HG02981 (cell line): ENCODE data around the gene JARID2.

ENCODE experiments used
- ATAC-seq: cut with Tn5 transposase; IDR thresholded peaks from one replicate; pipeline ENCODE4 v1.9.1; 2021; ENCODE audit warnings: mild to moderate bottlenecking, moderate library complexity; ENCODE audit not compliant: unreplicated experiment

Gene JARID2

DNA sequence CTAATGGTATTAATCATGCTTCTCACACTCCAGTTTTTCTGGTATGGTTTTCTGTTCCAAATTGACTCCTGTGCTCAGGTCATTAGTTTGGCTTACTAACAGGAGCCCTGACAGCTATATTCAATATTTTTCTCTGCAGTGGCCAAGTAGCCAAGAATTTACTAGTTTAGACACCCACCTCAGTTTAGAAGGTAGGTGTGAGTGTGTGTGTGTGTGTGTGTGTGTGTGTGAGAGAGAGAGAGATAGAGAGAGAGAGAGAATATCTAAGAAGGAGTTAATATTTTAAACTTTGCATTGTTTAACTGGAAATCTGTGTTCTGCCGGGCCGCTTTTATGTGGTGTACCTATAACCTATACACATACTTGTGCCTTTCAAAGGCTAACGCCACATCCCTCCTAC lies 18.5 kb downstream of the JARID2 start:
- no peak for ATAC-seq

GRCh38 chr6:15264902-15265761 lies 19.3 kb downstream of the JARID2 start:
- no peak for ATAC-seq

DNA sequence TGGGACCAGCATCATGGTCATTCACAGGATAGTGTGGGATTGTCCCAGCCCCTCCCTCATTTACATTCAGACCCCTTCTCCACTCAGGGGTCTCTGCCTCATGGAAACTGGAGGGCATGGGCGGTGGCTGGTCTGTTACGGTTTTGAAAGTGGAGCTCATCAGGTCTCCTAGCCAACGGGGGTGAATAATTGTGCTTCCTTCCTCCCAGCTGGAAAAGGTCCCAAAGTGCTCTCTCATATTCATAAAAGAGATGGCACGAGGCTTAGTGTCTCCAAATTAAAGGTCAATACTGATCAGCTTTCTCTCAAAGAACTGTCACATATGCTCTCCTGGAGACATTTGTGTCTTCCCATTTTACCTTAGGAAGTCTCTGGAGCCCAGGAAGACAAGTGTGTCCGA lies 19.9 kb downstream of the JARID2 start:
- no peak for ATAC-seq

GRCh38 chr6:15266423-15266996 lies 20.6 kb downstream of the JARID2 start:
- peak; percentile 52 for ATAC-seq

DNA sequence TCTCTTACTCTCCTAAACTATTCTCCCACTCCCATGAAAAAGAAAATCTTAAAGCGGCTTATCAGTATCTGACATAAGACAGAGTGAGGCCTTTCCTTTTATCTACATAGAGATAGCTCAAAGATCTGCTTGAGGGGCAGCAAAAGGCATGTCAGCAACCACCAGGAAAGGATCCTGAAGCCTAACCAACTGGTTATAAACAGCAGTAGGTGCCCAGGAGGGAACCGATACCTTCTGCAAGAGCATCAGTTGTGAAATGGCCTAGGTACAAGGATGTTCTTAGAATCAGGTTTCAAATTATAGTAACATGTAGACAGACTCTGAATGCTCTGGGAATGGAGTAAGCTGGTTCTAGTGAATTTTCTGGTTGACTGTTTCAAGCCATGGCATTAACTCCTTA lies 21.4 kb downstream of the JARID2 start:
- ATAC-seq = no peak

- no peak for ATAC-seq
Observed at GRCh38 chr6:15268137-15268908, 22.5 kb downstream of the JARID2 start.

DNA sequence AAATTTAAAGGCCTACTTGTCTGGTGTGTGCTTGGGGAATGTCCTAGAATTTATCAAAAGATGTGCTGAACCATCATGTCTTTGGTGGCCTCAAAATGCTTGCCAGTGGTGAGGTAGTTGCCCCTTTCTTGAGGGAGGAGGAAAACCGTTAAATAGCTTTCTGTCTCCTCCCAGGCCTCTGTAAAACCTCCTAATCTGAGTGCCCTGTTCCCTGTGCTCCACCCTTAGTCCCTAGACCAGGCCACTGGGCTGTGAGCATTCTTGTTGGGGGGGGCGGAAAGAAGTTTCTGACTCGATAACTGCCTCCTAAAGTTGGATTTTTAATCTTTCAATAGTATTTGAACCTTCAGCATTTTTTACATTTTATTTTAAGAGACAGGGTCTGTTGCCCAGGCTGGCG lies 23.1 kb downstream of the JARID2 start:
- ATAC-seq = no peak

DNA sequence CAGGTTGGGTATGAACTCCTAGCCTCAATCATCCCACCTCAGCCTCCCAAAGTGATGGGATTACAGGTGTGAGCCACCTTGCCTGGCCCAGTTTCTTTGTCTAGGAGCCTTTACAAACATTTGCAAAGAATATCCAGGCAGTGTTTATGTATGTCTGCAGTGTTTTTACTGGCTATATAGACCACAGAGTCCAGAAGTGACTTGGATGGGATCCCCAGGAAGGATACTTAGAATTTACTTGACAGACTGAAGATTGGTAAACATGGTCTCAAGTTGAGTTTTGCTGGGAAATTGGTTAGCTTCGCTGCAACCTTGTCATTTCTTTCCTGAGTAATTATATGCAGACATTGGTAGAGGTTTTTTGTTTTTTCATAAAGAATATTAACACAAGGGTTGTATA lies 23.8 kb downstream of the JARID2 start:
- no peak for ATAC-seq

DNA sequence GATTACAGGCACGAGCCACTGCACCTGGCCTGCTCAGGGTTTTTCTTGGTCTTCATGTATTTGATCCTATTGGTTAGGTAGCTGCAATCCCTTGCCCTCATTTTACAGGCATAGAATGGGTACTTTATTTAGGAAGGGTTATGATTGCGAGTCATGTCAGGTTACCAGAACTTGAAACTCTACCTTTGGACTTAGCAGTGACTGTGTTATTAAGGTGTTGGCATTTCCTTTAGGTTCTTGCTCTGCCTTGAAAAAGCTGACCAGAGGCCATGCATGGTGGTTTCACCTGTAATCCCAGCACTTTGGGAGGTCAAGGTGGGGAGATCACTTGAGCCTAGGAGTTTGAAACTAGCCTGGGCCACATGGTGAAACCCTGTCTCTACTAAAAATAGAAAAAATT lies 24.5 kb downstream of the JARID2 start:
- no peak for ATAC-seq

GRCh38 chr6:15272562-15272961 lies 26.7 kb downstream of the JARID2 start:
- no peak for ATAC-seq

- ATAC-seq = no peak
Observed at GRCh38 chr6:15274692-15275387, 29.0 kb downstream of the JARID2 start.

DNA sequence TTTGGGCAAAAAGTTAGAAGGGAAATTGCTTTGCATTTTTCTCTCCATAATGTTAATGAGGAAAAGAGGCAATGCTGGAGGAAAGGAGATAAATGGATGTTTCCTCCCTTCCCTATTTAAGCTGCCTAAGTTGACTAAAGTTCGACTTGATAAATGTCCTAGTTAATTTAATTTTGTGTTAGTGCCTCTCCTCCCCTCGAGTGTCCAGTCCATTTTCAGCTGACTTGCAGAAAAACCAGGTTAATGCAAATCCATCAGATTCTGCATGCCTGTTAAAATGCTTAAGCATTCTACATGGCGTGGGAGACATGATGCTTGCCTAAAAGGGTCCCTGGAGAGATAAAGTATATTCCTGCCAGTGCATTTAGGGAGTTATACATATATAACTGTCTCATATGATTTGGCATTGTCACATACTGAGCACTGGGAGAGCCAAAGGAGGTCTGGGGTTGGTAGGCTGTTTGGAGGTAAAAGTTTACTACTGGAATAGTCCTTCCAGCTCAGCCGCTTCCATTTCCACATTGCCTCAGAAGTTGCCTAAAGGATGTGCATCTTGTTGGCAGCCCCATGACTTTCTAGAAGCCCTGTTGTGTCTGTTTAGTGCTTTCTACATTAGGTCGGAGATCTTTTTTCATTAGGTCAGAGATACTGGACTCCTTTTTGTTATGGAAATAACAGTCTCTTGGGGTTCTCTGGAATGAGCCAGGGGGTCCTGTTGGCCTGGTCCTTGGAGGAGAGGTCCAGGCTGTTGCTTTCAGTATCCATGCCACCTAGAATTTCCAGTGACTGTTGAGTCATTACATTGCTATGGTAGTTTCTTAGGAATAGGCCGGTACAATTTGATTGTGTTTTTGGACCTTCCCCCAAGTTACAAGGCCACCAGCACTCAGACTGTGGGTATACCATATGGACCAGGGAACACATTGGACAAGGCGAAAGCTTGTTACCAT lies 30.4 kb downstream of the JARID2 start:
- ATAC-seq = no peak

GRCh38 chr6:15279047-15279661 lies 33.3 kb downstream of the JARID2 start:
- no peak for ATAC-seq

DNA sequence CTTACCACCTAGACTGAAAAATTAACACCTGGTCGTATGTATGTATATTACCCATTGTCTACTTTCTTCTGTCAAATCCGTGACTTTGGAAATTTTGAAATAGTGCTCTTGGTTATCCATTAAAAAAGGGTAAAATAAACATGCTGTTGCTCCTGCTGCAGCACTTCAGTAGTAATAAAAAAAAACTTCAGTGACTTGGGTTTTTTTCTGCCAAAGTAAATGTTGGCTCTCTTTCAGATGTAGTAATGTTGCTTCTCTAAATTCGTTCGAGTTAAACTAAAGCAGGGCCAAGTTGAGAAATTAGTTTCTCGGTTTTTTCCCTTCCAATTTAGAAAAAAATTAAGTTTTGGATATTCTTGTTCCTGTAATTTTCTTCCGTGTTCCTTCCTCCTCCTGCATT lies 34.2 kb downstream of the JARID2 start:
- no peak for ATAC-seq

DNA sequence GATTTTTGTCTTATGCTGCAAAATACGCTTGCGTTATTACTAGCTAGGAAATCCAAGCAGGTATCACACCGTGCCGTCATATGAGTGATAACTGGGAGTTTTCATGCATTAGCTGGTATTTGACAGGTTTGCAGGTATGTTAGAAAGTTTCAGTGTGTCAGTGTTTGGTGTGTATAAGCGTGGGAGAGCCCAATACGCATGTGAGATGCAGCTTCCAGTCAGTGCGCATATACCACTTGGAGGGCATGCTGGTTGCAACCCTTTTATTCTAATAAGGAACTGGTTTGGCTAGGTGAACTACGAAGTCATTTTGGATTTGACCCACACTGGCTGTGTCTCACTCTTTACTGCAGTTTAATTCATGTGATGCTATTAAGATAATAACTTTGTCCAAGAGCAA lies 35.1 kb downstream of the JARID2 start:
- no peak for ATAC-seq

GRCh38 chr6:15282334-15282733 lies 36.5 kb downstream of the JARID2 start:
- no peak for ATAC-seq

DNA sequence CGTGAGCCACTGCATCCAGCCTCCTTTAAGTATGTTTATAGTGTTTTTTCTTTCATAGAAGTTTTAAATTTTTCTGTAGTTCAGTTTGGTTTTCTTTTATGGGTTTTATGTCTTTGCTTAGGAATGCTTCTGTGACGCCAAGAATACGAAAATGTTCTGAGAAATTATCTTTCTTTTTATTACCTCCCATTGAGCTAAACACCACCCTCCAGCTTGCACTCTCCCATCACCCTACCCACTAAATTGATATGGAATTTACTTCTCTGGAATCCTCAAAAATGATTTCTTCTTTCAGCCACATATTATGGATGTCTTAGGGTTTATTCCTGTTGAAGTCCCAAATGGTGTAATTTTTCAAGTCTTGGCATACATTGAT lies 38.1 kb downstream of the JARID2 start:
- ATAC-seq = no peak

DNA sequence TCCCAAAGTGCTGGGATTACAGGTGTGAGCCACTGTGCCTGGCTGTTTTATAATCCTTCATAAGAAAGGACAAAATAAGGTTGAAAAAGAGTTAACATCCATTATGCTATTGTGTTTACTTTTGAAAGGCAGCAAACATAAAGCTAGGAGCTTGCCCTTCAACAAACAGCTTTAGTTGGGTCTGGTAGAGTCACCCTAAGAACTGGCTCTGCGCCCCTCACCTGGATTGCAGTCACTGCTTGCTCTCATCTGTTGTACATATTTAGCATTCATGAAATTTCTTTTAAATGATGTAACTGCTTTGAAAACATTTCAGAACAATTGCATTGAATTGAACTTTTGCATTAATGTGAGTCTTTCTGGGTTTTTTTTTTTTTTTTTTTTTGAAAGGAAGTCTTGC lies 38.9 kb downstream of the JARID2 start:
- ATAC-seq = no peak

DNA sequence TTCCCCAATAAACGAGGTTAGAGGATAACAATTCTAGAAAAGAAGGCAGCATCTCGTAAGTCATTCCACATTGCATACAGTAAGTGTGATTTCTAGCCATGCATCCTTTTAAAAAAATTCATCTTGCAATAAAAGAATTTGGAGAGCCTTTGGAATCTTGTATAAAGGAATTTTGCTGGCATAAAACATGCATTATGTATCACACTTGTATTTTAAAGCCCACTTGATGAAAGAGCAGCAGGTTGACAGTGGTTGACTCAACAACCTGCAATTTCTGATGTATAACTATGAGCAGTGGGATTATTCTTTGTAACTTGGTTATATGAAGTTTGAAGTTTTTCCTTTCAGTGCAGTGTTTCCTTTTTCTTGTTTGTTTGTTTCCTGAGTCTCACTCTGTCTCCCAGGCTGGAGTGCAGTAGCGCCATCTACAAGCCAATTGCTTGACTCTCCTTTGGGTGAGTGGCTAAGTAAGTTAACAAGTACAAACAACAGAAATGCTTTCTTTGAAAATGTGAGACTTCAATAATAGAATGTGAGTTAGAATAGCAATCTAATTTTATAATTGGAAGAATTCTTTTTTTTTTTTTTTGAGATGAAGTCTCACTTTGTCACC lies 39.9 kb downstream of the JARID2 start:
- ATAC-seq = no peak
